Measurements from ENCODE around the gene FOXP1.

DNA sequence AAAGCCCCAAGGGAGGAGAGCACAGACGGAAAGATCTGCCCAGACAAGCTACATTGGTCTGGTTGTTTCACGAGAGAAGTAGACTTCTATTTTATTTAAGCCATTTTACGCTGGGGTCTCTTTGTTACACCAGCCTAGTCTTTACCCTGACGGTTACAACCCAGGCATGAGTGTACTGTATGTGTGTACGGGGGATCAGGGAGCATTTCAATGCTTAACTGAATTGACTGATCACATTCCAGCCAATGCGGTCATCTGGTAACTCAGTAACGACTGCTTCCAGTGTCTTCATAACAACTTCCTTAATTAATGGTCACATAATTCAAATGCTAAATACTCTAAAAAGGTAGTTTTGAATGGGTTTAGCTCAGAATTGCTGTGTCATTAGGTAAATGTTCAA lies 288.6 kb downstream of the FOXP1 start:
- TF ChIP-seq, protein P1, sequence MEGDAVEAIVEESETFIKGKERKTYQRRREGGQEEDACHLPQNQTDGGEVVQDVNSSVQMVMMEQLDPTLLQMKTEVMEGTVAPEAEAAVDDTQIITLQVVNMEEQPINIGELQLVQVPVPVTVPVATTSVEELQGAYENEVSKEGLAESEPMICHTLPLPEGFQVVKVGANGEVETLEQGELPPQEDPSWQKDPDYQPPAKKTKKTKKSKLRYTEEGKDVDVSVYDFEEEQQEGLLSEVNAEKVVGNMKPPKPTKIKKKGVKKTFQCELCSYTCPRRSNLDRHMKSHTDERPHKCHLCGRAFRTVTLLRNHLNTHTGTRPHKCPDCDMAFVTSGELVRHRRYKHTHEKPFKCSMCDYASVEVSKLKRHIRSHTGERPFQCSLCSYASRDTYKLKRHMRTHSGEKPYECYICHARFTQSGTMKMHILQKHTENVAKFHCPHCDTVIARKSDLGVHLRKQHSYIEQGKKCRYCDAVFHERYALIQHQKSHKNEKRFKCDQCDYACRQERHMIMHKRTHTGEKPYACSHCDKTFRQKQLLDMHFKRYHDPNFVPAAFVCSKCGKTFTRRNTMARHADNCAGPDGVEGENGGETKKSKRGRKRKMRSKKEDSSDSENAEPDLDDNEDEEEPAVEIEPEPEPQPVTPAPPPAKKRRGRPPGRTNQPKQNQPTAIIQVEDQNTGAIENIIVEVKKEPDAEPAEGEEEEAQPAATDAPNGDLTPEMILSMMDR (IDR thresholded peaks at IDR 0.05; ENCODE audit: insufficient read depth, low read length, poor library complexity, severe bottlenecking), result no peak
- no peak for TF ChIP-seq EZH2phosphoT487 (conservative IDR thresholded peaks at IDR 0.05; ENCODE audit: low read length)

Measured in SU-DHL-6 (cell line).